Left ventricle myocardium inferior (tissue), 1 donor: ENCODE results near the gene BCL11B. TPM values are rescaled to one million over a fixed set of nuclear protein-coding genes. Genes with fewer than 3 reads are reported as not detected.

Experiments used
- DNase-seq: peaks from one replicate; pipeline ENCODE4 v3.0.0-alpha.2; 2020
- H3K27ac ChIP-seq: fragments of 200-600 bp; replicated peaks from 2 replicates; pipeline ENCODE4 v1.8.0; 2021
- H3K27me3 ChIP-seq: fragments of 200-600 bp; 2 replicates; pipeline ENCODE4 v1.8.0; 2021; ENCODE audit warnings: low read depth
- H3K36me3 ChIP-seq: fragments of 200-600 bp; 2 replicates; pipeline ENCODE4 v1.8.0; 2021
- H3K4me1 ChIP-seq: fragments of 200-600 bp; 2 replicates; pipeline ENCODE4 v1.8.0; 2021
- H3K4me3 ChIP-seq: fragments of 200-600 bp; 2 replicates; pipeline ENCODE4 v1.8.0; 2021; ENCODE audit warnings: mild to moderate bottlenecking, moderate library complexity
- H3K9me3 ChIP-seq: fragments of 200-600 bp; replicated peaks from 2 replicates; pipeline ENCODE4 v1.8.0; 2021
- intact Hi-C: fragments of 100-400 bp; cut with micrococcal nuclease; formaldehyde crosslinking; loops from one replicate; pipeline ENCODE4 v1.11.0; 2022
- total RNA-seq: library from RNA; stranded (reverse); fragmentation: NEBNext Ultra II Directional; extraction: Animal tissue kit (Norgen Biotek cat#: 25700); gene quantifications from one replicate; pipeline ENCODE4 v1.2.1, GENCODE V29; 2021
- TF ChIP-seq, protein P1 (sequence below): fragments of 200-600 bp; IDR thresholded peaks from 2 replicates; pipeline ENCODE4 v1.8.0; 2021; ENCODE audit warnings: antibody characterized with exemption, mild to moderate bottlenecking, borderline replicate concordance
- donor health status: DM: no; HTN: yes; CAD: no; lungs with severe emphysema.

Gene BCL11B
- total RNA-seq, 1 donor from 2014 or later = 0.11 TPM

GRCh38 chr14:99296517-99296916 is 24.5 kb upstream of the BCL11B start:
- intact Hi-C loops = no loop called here
- Histone ChIP-seq H3K27ac (no peak overlapping the region), H3K4me1 (no peaks in the 10 kb centered on the region), H3K27me3 (peaks cover 22% of the 10 kb centered on the region), H3K36me3 (no peaks in the 10 kb centered on the region), H3K9me3 (peaks cover 56% of the 10 kb centered on the region), H3K4me3 (no peak overlapping the region)
- TF ChIP-seq, protein P1, sequence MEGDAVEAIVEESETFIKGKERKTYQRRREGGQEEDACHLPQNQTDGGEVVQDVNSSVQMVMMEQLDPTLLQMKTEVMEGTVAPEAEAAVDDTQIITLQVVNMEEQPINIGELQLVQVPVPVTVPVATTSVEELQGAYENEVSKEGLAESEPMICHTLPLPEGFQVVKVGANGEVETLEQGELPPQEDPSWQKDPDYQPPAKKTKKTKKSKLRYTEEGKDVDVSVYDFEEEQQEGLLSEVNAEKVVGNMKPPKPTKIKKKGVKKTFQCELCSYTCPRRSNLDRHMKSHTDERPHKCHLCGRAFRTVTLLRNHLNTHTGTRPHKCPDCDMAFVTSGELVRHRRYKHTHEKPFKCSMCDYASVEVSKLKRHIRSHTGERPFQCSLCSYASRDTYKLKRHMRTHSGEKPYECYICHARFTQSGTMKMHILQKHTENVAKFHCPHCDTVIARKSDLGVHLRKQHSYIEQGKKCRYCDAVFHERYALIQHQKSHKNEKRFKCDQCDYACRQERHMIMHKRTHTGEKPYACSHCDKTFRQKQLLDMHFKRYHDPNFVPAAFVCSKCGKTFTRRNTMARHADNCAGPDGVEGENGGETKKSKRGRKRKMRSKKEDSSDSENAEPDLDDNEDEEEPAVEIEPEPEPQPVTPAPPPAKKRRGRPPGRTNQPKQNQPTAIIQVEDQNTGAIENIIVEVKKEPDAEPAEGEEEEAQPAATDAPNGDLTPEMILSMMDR = no peak
- no peak for DNase-seq

DNA sequence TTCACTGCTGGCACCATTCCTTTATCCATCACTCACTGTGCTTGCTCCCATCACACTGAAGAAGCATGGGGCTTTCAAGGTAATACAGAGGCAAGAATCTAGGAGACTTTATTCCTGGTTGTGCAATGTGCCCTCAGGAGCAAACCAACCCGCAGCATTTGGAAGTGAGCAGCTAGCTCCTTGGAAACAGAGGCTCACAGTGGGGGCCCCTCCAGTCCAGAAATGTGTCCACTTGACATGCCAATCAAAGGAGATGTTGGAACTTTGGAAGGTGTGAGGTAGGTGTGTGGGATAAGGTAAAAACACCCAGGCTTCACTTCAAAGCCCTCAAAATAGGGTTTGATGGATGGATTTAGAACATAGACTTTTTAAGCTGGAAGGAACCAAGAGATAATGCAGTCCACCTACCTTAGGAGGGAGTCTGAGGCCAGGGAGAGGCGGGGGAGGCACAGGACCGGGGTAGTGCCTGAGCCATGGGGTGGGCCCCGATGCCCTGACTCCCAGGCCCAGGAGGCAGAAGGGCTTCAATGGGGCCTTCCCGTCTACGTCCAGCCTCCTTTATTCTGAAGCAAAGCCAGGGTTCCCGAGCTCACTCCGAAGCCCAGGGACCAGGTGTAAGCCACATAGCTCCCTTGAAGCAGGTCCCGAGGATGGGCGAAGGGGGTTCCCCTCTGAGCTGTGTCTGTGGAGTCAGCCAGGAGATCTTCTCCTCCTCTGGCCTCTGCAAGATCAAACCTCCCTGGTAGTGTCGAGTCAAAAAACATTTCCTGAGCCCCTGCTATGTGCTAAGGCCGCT is 17.6 kb upstream of the BCL11B start:
- Histone ChIP-seq H3K27ac (no peak overlapping the region), H3K36me3 (no peaks in the 10 kb centered on the region), H3K4me3 (no peak overlapping the region), H3K9me3 (no peaks in the 10 kb centered on the region), H3K27me3 (peaks cover 62% of the 10 kb centered on the region), H3K4me1 (no peaks in the 10 kb centered on the region)
- intact Hi-C loops = no loop called here
- TF ChIP-seq, protein P1 = no peak
- no peak for DNase-seq

- H3K9me3 ChIP-seq = no peaks in the 10 kb centered on the region
- H3K4me3 ChIP-seq = no peak overlapping the region
- intact Hi-C loops = no loop called here
- peaks cover 68% of the 10 kb centered on the region for H3K27me3 ChIP-seq
- H3K4me1 ChIP-seq = no peaks in the 10 kb centered on the region
- TF ChIP-seq, protein P1 = no peak
- H3K27ac ChIP-seq = no peak overlapping the region
- DNase-seq = no peak
- no peaks in the 10 kb centered on the region for H3K36me3 ChIP-seq
Measured at GRCh38 chr14:99288948-99289347, 17.0 kb upstream of the BCL11B start.

GRCh38 chr14:99287269-99287942 is 15.4 kb upstream of the BCL11B start:
- Histone ChIP-seq H3K27ac (no peak overlapping the region), H3K27me3 (peaks cover 82% of the 10 kb centered on the region), H3K4me3 (no peak overlapping the region), H3K4me1 (no peaks in the 10 kb centered on the region), H3K36me3 (no peaks in the 10 kb centered on the region), H3K9me3 (no peaks in the 10 kb centered on the region)
- intact Hi-C loops = no loop called here
- DNase-seq = no peak
- TF ChIP-seq, protein P1 = no peak

- TF ChIP-seq, protein P1 = no peak
- Histone ChIP-seq H3K27ac (no peak overlapping the region), H3K9me3 (no peaks in the 10 kb centered on the region), H3K36me3 (no peaks in the 10 kb centered on the region), H3K27me3 (peaks cover 83% of the 10 kb centered on the region), H3K4me3 (no peak overlapping the region), H3K4me1 (no peaks in the 10 kb centered on the region)
- DNase-seq = no peak
- intact Hi-C loops = no loop called here
Measured at GRCh38 chr14:99286761-99287160, 14.8 kb upstream of the BCL11B start.
